WTC11 (cell line): ENCODE measurements around the gene ALDH3B1. TPM values are rescaled to one million over a fixed set of nuclear protein-coding genes. Genes with fewer than 3 reads are reported as not detected.
A peak's percentile ranks its signal among the peaks of the same experiment; 100 is the strongest.

ENCODE experiments used
- ATAC-seq: fragments of 200-7000 bp; cut with Tn5 transposase; 2 replicates; pipeline ENCODE4 v1.10.0; 2021; ENCODE audit warnings: mild to moderate bottlenecking, moderate library complexity
- CTCF ChIA-PET: fragments of 300-600 bp; sonication (Branson Sonifier 250); formaldehyde crosslinking; loops from one replicate; lab custom pipeline; 2021; ENCODE audit warnings: antibody characterized with exemption; lab: Charles Lee
- POLR2A ChIA-PET: fragments of 350-600 bp; sonication (Branson Sonifier 250); formaldehyde crosslinking; loops from one replicate; lab custom pipeline; 2021; ENCODE audit warnings: antibody characterized with exemption; lab: Charles Lee
- DNase-seq: peaks from one replicate; pipeline ENCODE4 v3.0.0; 2021; ENCODE audit warnings: low spot score
- H3K27ac Mint-ChIP-seq: 2 replicates; pipeline ENCODE4 v1.8.0; 2021; ENCODE audit warnings: mixed read lengths
- H3K27me3 Mint-ChIP-seq: 2 replicates; pipeline ENCODE4 v1.8.0; 2021; ENCODE audit warnings: low read depth, mild to moderate bottlenecking, moderate library complexity, mixed read lengths
- H3K36me3 Mint-ChIP-seq: 2 replicates; pipeline ENCODE4 v1.8.0; 2021; ENCODE audit warnings: mixed read lengths
- H3K4me1 Mint-ChIP-seq: 2 replicates; pipeline ENCODE4 v1.8.0; 2022; ENCODE audit warnings: mixed read lengths
- H3K4me3 Mint-ChIP-seq: 2 replicates; pipeline ENCODE4 v1.8.0; 2021; ENCODE audit warnings: mild to moderate bottlenecking, moderate library complexity, mixed read lengths
- H3K9me3 Mint-ChIP-seq: 2 replicates; pipeline ENCODE4 v1.8.0; 2021; ENCODE audit warnings: mixed read lengths
- AR ChIP-seq: fragments of 250-450 bp; sonication (Bioruptor Pico); IDR thresholded peaks from 2 replicates; pipeline ENCODE4 v1.9.0; 2021; ENCODE audit warnings: mild to moderate bottlenecking
- ARID4B ChIP-seq: sonication (generic); formaldehyde crosslinking; IDR thresholded peaks from 2 replicates; pipeline ENCODE4 v1.8.0; 2023; ENCODE audit warnings: missing genetic modification reagents, mild to moderate bottlenecking, borderline replicate concordance
- ELF4 ChIP-seq: sonication (generic); formaldehyde crosslinking; IDR thresholded peaks from 2 replicates; pipeline ENCODE4 v1.8.1; 2022; ENCODE audit warnings: low read depth, mild to moderate bottlenecking, moderate library complexity, missing genetic modification reagents
- FOXJ3 ChIP-seq: sonication (generic); formaldehyde crosslinking; IDR thresholded peaks from 2 replicates; pipeline ENCODE4 v1.9.0; 2021; ENCODE audit warnings: missing genetic modification reagents, mild to moderate bottlenecking, borderline replicate concordance
- FOXP4 ChIP-seq: sonication (generic); formaldehyde crosslinking; IDR thresholded peaks from 2 replicates; pipeline ENCODE4 v1.8.0; 2022; ENCODE audit warnings: mild to moderate bottlenecking, missing genetic modification reagents
- MLX ChIP-seq: sonication (generic); formaldehyde crosslinking; IDR thresholded peaks from 2 replicates; pipeline ENCODE4 v1.8.1; 2023; ENCODE audit warnings: mild to moderate bottlenecking, missing genetic modification reagents, moderate library complexity
- SMAD4 ChIP-seq: sonication (generic); formaldehyde crosslinking; IDR thresholded peaks from 2 replicates; pipeline ENCODE4 v1.8.0; 2022; ENCODE audit warnings: mild to moderate bottlenecking, missing genetic modification reagents
- TCF7 ChIP-seq: sonication (generic); formaldehyde crosslinking; IDR thresholded peaks from 2 replicates; pipeline ENCODE4 v1.8.0; 2022; ENCODE audit warnings: mild to moderate bottlenecking, low read depth, missing genetic modification reagents, moderate library complexity
- TEAD1 ChIP-seq: sonication (generic); formaldehyde crosslinking; IDR thresholded peaks from 2 replicates; pipeline ENCODE4 v1.8.0; 2022; ENCODE audit warnings: mild to moderate bottlenecking, missing genetic modification reagents
- TEAD4 ChIP-seq: sonication (generic); formaldehyde crosslinking; IDR thresholded peaks from 2 replicates; pipeline ENCODE4 v1.8.0; 2022; ENCODE audit warnings: mild to moderate bottlenecking, missing genetic modification reagents
- USF1 ChIP-seq: sonication (generic); formaldehyde crosslinking; IDR thresholded peaks from 2 replicates; pipeline ENCODE4 v1.8.0; 2022; ENCODE audit warnings: mild to moderate bottlenecking, missing genetic modification reagents
- ZBTB21 ChIP-seq: sonication (generic); formaldehyde crosslinking; IDR thresholded peaks from 2 replicates; pipeline ENCODE4 v1.8.1; 2023; ENCODE audit warnings: mild to moderate bottlenecking, missing genetic modification reagents, borderline replicate concordance
- ZNF121 ChIP-seq: sonication (generic); formaldehyde crosslinking; IDR thresholded peaks from 2 replicates; pipeline ENCODE4 v1.8.0; 2023; ENCODE audit warnings: missing genetic modification reagents
- ZNF232 ChIP-seq: sonication (generic); formaldehyde crosslinking; IDR thresholded peaks from 2 replicates; pipeline ENCODE4 v1.8.0; 2022; ENCODE audit warnings: mild to moderate bottlenecking, missing genetic modification reagents
- ZNF281 ChIP-seq: sonication (generic); formaldehyde crosslinking; IDR thresholded peaks from 2 replicates; pipeline ENCODE4 v1.8.0; 2023; ENCODE audit warnings: mild to moderate bottlenecking, missing genetic modification reagents
- ZNF396 ChIP-seq: fragments of 250-450 bp; sonication (Bioruptor Pico); IDR thresholded peaks from 2 replicates; pipeline ENCODE4 v1.8.0; 2021; ENCODE audit warnings: mild to moderate bottlenecking, moderate library complexity, borderline replicate concordance
- total RNA-seq: library from RNA; stranded (reverse); gene quantifications from 3 replicates; pipeline ENCODE4 v1.2.3, GENCODE V29; 2021
- TF ChIP-seq, protein P1 (sequence below): sonication (generic); formaldehyde crosslinking; IDR thresholded peaks from 2 replicates; pipeline ENCODE4 v1.8.1; 2023; ENCODE audit warnings: mild to moderate bottlenecking, moderate library complexity, missing genetic modification reagents

Gene ALDH3B1
- total RNA-seq, 1 experiment from 2014 or later, result 0.46 TPM

DNA sequence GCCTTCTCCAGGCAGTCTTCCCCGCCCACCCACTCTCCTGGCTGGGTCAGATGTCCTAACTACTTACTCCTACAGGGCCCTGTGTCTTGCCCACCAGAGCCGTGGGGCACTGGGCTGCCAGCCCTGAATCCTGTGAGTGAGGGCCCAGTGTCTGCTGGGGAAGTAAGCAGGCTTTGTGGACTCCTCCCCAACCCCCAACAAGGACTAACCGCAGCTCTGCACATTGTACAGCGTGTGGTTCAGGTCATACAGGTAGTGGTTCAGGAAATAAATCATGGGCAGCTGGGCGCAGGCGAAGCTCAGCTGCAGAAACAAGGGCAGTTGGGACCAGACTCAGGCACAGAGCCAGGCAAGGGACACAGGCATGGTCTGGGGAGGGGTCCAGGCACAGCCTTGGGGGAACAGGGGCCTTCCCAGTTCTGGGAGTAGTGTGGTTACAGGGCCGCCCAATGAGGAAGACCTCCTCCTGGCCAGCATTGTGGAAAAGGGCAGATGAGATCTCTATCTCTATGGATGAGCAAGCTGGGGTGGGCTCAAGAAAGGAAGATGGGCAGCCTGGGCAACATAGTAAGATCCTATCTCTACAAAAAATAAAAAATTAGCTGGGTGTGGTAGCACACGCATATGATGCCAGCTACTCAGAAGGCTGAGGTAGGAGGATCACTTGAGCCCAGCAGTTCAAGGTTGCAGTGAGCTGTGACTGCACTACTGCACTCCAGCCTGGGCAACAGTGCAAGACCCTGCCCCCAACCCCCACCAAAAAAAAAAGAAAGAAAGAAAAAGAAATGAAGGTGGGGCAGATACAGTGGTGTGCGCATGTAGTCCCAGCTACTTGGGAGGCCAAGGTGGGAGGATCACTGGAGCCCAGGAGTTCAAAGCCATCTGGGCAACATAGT lies 11.7 kb upstream of the ALDH3B1 start:
- CTCF ChIA-PET, result interaction anchor here (2.1 kb wide), 1 partner anchor 210 kb away, joined by 5 read pairs; no protein-coding TSS in a partner anchor
- Mint-ChIP-seq H3K36me3 (peaks cover 2% of the 10 kb centered on the region), H3K4me3 (no peak overlapping the region), H3K27me3 (peaks cover 5% of the 10 kb centered on the region), H3K9me3 (no peaks in the 10 kb centered on the region), H3K4me1 (peaks cover 26% of the 10 kb centered on the region), H3K27ac (no peak overlapping the region)
- no peak for ATAC-seq
- DNase-seq, result no peak
- POLR2A ChIA-PET, result no interaction called here
- TF ChIP-seq MLX (no peak), ARID4B (CRISPR knock-in tag) (no peak), USF1 (CRISPR knock-in tag) (no peak), FOXJ3 (CRISPR knock-in tag) (no peak), FOXP4 (CRISPR knock-in tag) (no peak), ZNF121 (CRISPR knock-in tag) (peak; percentile 56; the same call in 1 of the 2 replicates)
- TF ChIP-seq, protein P1, sequence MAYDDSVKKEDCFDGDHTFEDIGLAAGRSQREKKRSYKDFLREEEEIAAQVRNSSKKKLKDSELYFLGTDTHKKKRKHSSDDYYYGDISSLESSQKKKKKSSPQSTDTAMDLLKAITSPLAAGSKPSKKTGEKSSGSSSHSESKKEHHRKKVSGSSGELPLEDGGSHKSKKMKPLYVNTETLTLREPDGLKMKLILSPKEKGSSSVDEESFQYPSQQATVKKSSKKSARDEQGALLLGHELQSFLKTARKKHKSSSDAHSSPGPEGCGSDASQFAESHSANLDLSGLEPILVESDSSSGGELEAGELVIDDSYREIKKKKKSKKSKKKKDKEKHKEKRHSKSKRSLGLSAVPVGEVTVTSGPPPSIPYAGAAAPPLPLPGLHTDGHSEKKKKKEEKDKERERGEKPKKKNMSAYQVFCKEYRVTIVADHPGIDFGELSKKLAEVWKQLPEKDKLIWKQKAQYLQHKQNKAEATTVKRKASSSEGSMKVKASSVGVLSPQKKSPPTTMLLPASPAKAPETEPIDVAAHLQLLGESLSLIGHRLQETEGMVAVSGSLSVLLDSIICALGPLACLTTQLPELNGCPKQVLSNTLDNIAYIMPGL (CRISPR knock-in tag), result no peak
- TF ChIP-seq, all 79 proteins: peak for 1

DNA sequence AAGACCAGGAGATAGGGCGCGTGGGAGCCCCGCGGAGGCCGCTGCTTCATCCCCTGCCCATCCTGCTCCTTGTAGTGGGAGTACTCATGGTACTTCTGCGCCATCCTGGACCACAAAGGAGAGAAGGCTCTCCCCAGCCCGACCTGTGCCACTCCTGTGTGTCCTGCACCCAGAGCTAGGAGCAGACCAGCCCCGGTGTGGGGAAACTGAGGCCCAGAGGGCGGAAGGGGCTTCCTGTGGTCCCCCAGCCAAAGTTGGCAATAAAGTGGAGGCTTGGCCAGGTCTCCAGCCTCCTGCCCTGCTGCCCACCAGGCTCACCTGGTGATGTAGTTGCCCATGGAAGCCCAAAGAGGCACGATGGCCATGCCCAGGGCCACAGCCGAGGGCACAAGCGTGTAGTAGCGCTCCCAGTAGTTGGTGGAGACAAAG lies 10.9 kb upstream of the ALDH3B1 start:
- Mint-ChIP-seq H3K4me3 (no peak overlapping the region), H3K27ac (no peak overlapping the region), H3K36me3 (peaks cover 2% of the 10 kb centered on the region), H3K27me3 (peaks cover 2% of the 10 kb centered on the region), H3K4me1 (peaks cover 24% of the 10 kb centered on the region), H3K9me3 (no peaks in the 10 kb centered on the region)
- no peak for DNase-seq
- POLR2A ChIA-PET, result no interaction called here
- CTCF ChIA-PET, result no interaction called here
- ATAC-seq, result no peak
- TF ChIP-seq ZNF232 (CRISPR knock-in tag) (no peak), ZNF396 (CRISPR knock-in tag) (no peak), SMAD4 (CRISPR knock-in tag) (no peak), ZNF281 (no peak), AR (CRISPR knock-in tag) (no peak), ZBTB21 (CRISPR knock-in tag) (no peak), TEAD4 (CRISPR knock-in tag) (no peak), TCF7 (CRISPR knock-in tag) (no peak), ELF4 (CRISPR knock-in tag) (no peak), TEAD1 (no peak)
